Measurements from ENCODE around the gene PNPLA1. TPM values are rescaled to one million over a fixed set of nuclear protein-coding genes. Genes with fewer than 3 reads are reported as not detected.

The PNPLA1 gene
- polyA plus RNA-seq, 4 donors = 0.55 to 2.7 (median 1.9) TPM

GRCh38 chr6:36242161-36242560 lies 27.7 kb upstream of the PNPLA1 start:
- H3K4me1 ChIP-seq (ENCODE audit: control insufficient read depth in 3 of 3, insufficient read depth in 2 of 3, low read depth in 1 of 3, low read length in 2 of 3) = peaks cover 0 to 49% (median 4%) of the 10 kb centered on the region in 3 donors
- no peak for DNase-seq
- no peaks in the 10 kb centered on the region for H3K36me3 ChIP-seq (ENCODE audit: control insufficient read depth in 3 of 3, insufficient read depth in 2 of 3, low read depth in 1 of 3, low read length in 3 of 3)
- no peak overlapping the region for H3K4me3 ChIP-seq (ENCODE audit: low read depth in 1 of 3, low read length in 3 of 3)
- 80 to 94% (median 81%) methylated on average over 5 of the region's 5 CpGs for WGBS, 3 donors
- FAIRE-seq = no peak
- H3K27ac ChIP-seq (ENCODE audit: low read depth in 1 of 3, low read length in 2 of 3) = no peak overlapping the region
- no peaks in the 10 kb centered on the region for H3K9me3 ChIP-seq (ENCODE audit: control insufficient read depth in 2 of 2, insufficient read depth in 1 of 2, low read depth in 1 of 2, low read length in 1 of 2)
- no peaks in the 10 kb centered on the region for H3K27me3 ChIP-seq (ENCODE audit: control insufficient read depth in 3 of 3, insufficient read depth in 3 of 3, low read length in 3 of 3)

- Histone ChIP-seq H3K4me1 (ENCODE audit: control insufficient read depth in 3 of 3, insufficient read depth in 2 of 3, low read depth in 1 of 3, low read length in 2 of 3) (peaks cover 0 to 52% (median 4%) of the 10 kb centered on the region in 3 donors), H3K4me3 (ENCODE audit: low read depth in 1 of 3, low read length in 3 of 3) (no peak overlapping the region), H3K27ac (ENCODE audit: low read depth in 1 of 3, low read length in 2 of 3) (peak overlapping the region in 1 of 3 donors; percentile 31), H3K27me3 (ENCODE audit: control insufficient read depth in 3 of 3, insufficient read depth in 3 of 3, low read length in 3 of 3) (no peaks in the 10 kb centered on the region), H3K9me3 (ENCODE audit: control insufficient read depth in 2 of 2, insufficient read depth in 1 of 2, low read depth in 1 of 2, low read length in 1 of 2) (no peaks in the 10 kb centered on the region), H3K36me3 (ENCODE audit: control insufficient read depth in 3 of 3, insufficient read depth in 2 of 3, low read depth in 1 of 3, low read length in 3 of 3) (no peaks in the 10 kb centered on the region)
- DNase-seq (peak in 1 of 2 donors; percentile 56), FAIRE-seq (no peak)
- 66 to 75% (median 72%) methylated on average over 4 of the region's 4 CpGs for WGBS, 3 donors
Measured at GRCh38 chr6:36242626-36243025, 27.2 kb upstream of the PNPLA1 start.

DNA sequence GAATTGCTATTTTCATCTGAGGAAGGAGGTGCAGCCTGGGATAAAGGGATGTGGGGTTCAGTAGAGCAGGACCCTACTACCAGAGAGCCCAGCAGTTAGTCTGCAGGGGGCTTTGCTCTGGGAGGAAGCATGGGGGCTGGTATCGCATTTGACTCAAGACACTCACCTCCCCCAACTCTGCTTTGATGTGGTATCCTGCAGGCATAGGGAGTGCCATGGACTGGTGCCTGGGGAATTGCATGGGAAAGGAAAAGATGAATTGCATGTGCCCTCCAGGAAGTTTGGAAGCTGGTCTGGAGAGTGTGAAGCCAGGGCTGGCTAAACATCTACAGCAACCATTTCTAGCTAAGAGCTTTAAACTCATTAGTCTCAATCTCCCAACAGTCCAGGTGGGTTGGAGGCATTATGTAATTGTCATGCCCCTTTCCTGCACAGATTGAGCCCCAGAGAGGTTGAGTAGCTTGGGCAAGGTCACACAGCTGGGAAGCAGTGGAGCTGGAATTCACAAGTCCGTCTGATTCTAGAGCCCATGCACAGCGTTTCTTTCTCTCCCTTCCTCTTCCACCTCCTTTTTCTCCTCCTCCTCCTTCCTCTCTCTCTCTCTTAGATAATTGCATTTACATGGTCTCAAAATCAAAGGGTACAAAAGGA lies 26.2 kb upstream of the PNPLA1 start:
- H3K4me3 ChIP-seq (ENCODE audit: low read depth in 1 of 3, low read length in 3 of 3) = no peak overlapping the region
- no peak overlapping the region for H3K27ac ChIP-seq (ENCODE audit: low read depth in 1 of 3, low read length in 2 of 3)
- no peak for FAIRE-seq
- H3K27me3 ChIP-seq (ENCODE audit: control insufficient read depth in 3 of 3, insufficient read depth in 3 of 3, low read length in 3 of 3) = no peaks in the 10 kb centered on the region
- peaks cover 0 to 62% (median 4%) of the 10 kb centered on the region in 3 donors for H3K4me1 ChIP-seq (ENCODE audit: control insufficient read depth in 3 of 3, insufficient read depth in 2 of 3, low read depth in 1 of 3, low read length in 2 of 3)
- no peaks in the 10 kb centered on the region for H3K36me3 ChIP-seq (ENCODE audit: control insufficient read depth in 3 of 3, insufficient read depth in 2 of 3, low read depth in 1 of 3, low read length in 3 of 3)
- WGBS, 3 donors = 76 to 90% (median 78%) methylated on average over 3 of the region's 3 CpGs
- no peaks in the 10 kb centered on the region for H3K9me3 ChIP-seq (ENCODE audit: control insufficient read depth in 2 of 2, insufficient read depth in 1 of 2, low read depth in 1 of 2, low read length in 1 of 2)
- DNase-seq = no peak

DNA sequence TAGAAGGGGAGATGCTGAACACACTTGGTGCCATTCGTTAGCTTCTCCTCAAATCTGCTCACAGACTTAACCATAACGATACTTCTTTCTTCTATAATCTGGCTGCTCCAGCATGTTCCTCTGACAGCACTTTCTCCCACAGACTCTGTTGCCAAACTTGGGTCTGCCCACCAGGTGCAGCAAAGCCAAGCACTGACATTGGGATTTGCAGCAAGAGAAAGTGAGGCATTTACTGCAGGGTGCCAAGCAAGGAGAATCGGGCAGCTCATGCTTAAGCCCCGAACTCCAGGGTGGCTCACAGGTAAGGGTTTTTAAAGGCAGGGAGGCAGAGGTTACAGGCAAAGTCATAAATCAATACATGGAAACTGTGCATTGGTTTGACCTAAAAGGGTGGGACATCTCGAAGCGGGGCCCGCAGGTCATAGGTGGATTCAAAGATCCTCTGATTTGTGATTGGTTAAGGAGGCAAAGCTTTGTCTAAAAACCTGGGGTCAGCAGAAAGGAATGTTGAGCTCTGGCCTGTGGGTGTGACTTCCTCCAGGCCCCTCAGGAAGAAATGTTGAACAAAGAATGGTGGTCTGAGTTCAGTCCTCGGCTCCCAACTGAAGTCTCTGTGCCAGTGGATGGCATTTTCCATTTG lies 25.1 kb upstream of the PNPLA1 start:
- 80 to 91% (median 84%) methylated on average over 8 of the region's 8 CpGs for WGBS, 3 donors
- Histone ChIP-seq H3K9me3 (ENCODE audit: control insufficient read depth in 2 of 2, insufficient read depth in 1 of 2, low read depth in 1 of 2, low read length in 1 of 2) (no peaks in the 10 kb centered on the region), H3K4me1 (ENCODE audit: control insufficient read depth in 3 of 3, insufficient read depth in 2 of 3, low read depth in 1 of 3, low read length in 2 of 3) (peaks cover 0 to 68% (median 4%) of the 10 kb centered on the region in 3 donors), H3K36me3 (ENCODE audit: control insufficient read depth in 3 of 3, insufficient read depth in 2 of 3, low read depth in 1 of 3, low read length in 3 of 3) (no peaks in the 10 kb centered on the region), H3K27me3 (ENCODE audit: control insufficient read depth in 3 of 3, insufficient read depth in 3 of 3, low read length in 3 of 3) (no peaks in the 10 kb centered on the region), H3K27ac (ENCODE audit: low read depth in 1 of 3, low read length in 2 of 3) (peak overlapping the region in 1 of 3 donors; percentile 77), H3K4me3 (ENCODE audit: low read depth in 1 of 3, low read length in 3 of 3) (no peak overlapping the region)
- DNase-seq (peak in 1 of 2 donors; percentile 65), FAIRE-seq (no peak)

GRCh38 chr6:36245572-36246061 lies 24.2 kb upstream of the PNPLA1 start:
- Histone ChIP-seq H3K27me3 (ENCODE audit: control insufficient read depth in 3 of 3, insufficient read depth in 3 of 3, low read length in 3 of 3) (no peaks in the 10 kb centered on the region), H3K36me3 (ENCODE audit: control insufficient read depth in 3 of 3, insufficient read depth in 2 of 3, low read depth in 1 of 3, low read length in 3 of 3) (no peaks in the 10 kb centered on the region), H3K4me3 (ENCODE audit: low read depth in 1 of 3, low read length in 3 of 3) (no peak overlapping the region), H3K4me1 (ENCODE audit: control insufficient read depth in 3 of 3, insufficient read depth in 2 of 3, low read depth in 1 of 3, low read length in 2 of 3) (peaks cover 0 to 67% (median 4%) of the 10 kb centered on the region in 3 donors), H3K9me3 (ENCODE audit: control insufficient read depth in 2 of 2, insufficient read depth in 1 of 2, low read depth in 1 of 2, low read length in 1 of 2) (no peaks in the 10 kb centered on the region), H3K27ac (ENCODE audit: low read depth in 1 of 3, low read length in 2 of 3) (peak overlapping the region in 1 of 3 donors; percentile 77)
- FAIRE-seq (no peak), DNase-seq (peak; percentile 49 to 61)
- WGBS, 3 donors = 20 to 50% (median 26%) methylated on average over 8 of the region's 8 CpGs

GRCh38 chr6:36246506-36247268 lies 23.2 kb upstream of the PNPLA1 start:
- 86 to 88% (median 88%) methylated on average over 22 of the region's 22 CpGs for WGBS, 3 donors
- H3K4me1 ChIP-seq (ENCODE audit: control insufficient read depth in 3 of 3, insufficient read depth in 2 of 3, low read depth in 1 of 3, low read length in 2 of 3) = peaks cover 0 to 66% (median 4%) of the 10 kb centered on the region in 3 donors
- H3K36me3 ChIP-seq (ENCODE audit: control insufficient read depth in 3 of 3, insufficient read depth in 2 of 3, low read depth in 1 of 3, low read length in 3 of 3) = no peaks in the 10 kb centered on the region
- no peak overlapping the region for H3K27ac ChIP-seq (ENCODE audit: low read depth in 1 of 3, low read length in 2 of 3)
- no peak overlapping the region for H3K4me3 ChIP-seq (ENCODE audit: low read depth in 1 of 3, low read length in 3 of 3)
- DNase-seq = no peak
- no peaks in the 10 kb centered on the region for H3K27me3 ChIP-seq (ENCODE audit: control insufficient read depth in 3 of 3, insufficient read depth in 3 of 3, low read length in 3 of 3)
- FAIRE-seq = no peak
- no peaks in the 10 kb centered on the region for H3K9me3 ChIP-seq (ENCODE audit: control insufficient read depth in 2 of 2, insufficient read depth in 1 of 2, low read depth in 1 of 2, low read length in 1 of 2)

- H3K27ac ChIP-seq (ENCODE audit: low read depth in 1 of 3, low read length in 2 of 3) = peak overlapping the region in 1 of 3 donors; percentile 31
- no peaks in the 10 kb centered on the region for H3K27me3 ChIP-seq (ENCODE audit: control insufficient read depth in 3 of 3, insufficient read depth in 3 of 3, low read length in 3 of 3)
- 47 to 71% (median 48%) methylated on average over 6 of the region's 6 CpGs for WGBS, 3 donors
- DNase-seq (no peak), FAIRE-seq (no peak)
- no peaks in the 10 kb centered on the region for H3K36me3 ChIP-seq (ENCODE audit: control insufficient read depth in 3 of 3, insufficient read depth in 2 of 3, low read depth in 1 of 3, low read length in 3 of 3)
- no peaks in the 10 kb centered on the region for H3K9me3 ChIP-seq (ENCODE audit: control insufficient read depth in 2 of 2, insufficient read depth in 1 of 2, low read depth in 1 of 2, low read length in 1 of 2)
- H3K4me3 ChIP-seq (ENCODE audit: low read depth in 1 of 3, low read length in 3 of 3) = no peak overlapping the region
- H3K4me1 ChIP-seq (ENCODE audit: control insufficient read depth in 3 of 3, insufficient read depth in 2 of 3, low read depth in 1 of 3, low read length in 2 of 3) = peaks cover 0 to 57% (median 4%) of the 10 kb centered on the region in 3 donors
Measured at GRCh38 chr6:36247693-36248092, 22.2 kb upstream of the PNPLA1 start.

- no peaks in the 10 kb centered on the region for H3K36me3 ChIP-seq (ENCODE audit: control insufficient read depth in 3 of 3, insufficient read depth in 2 of 3, low read depth in 1 of 3, low read length in 3 of 3)
- H3K4me3 ChIP-seq (ENCODE audit: low read depth in 1 of 3, low read length in 3 of 3) = no peak overlapping the region
- DNase-seq (peak in 1 of 2 donors; percentile 68), FAIRE-seq (no peak)
- no peaks in the 10 kb centered on the region for H3K27me3 ChIP-seq (ENCODE audit: control insufficient read depth in 3 of 3, insufficient read depth in 3 of 3, low read length in 3 of 3)
- peaks cover 0 to 50% (median 4%) of the 10 kb centered on the region in 3 donors for H3K4me1 ChIP-seq (ENCODE audit: control insufficient read depth in 3 of 3, insufficient read depth in 2 of 3, low read depth in 1 of 3, low read length in 2 of 3)
- H3K9me3 ChIP-seq (ENCODE audit: control insufficient read depth in 2 of 2, insufficient read depth in 1 of 2, low read depth in 1 of 2, low read length in 1 of 2) = no peaks in the 10 kb centered on the region
- 71 to 88% (median 80%) methylated on average over 1 of the region's 1 CpG for WGBS, 3 donors
- H3K27ac ChIP-seq (ENCODE audit: low read depth in 1 of 3, low read length in 2 of 3) = peak overlapping the region in 1 of 3 donors; percentile 23
Measured at GRCh38 chr6:36248980-36249379, 20.9 kb upstream of the PNPLA1 start.

All from small intestine (tissue), 7 donors.